IMR-90 (cell line): ENCODE results near the gene CSNK1D. TPM values are rescaled to one million over a fixed set of nuclear protein-coding genes. Genes with fewer than 3 reads are reported as not detected.

Experiments
- FOS ChIP-seq: fragments of 150-350 bp; IDR thresholded peaks from 2 replicates; pipeline ENCODE4 v1.6.1; 2016; ENCODE audit warnings: low read depth, low read length
- MAFK ChIP-seq: IDR thresholded peaks from 2 replicates; pipeline ENCODE4 v1.6.1; 2012; ENCODE audit warnings: low read depth, low read length, improper control_type of control experiment
- NFE2L2 ChIP-seq: fragments of 150-350 bp; IDR thresholded peaks from 2 replicates; pipeline ENCODE4 v1.6.1; 2016; ENCODE audit warnings: low read depth, mild to moderate bottlenecking, low read length
- polyA plus RNA-seq, 3 experiments: library from polyadenylated mRNA; depleted of rRNA; stranded (reverse); fragments of >200 nt; gene quantifications; 2 replicates each; pipeline ENCODE4 v1.2.3, GENCODE V29; 2012; ENCODE audit warnings: low replicate concordance in 1 of 3
- total RNA-seq: library from RNA; depleted of rRNA; stranded (reverse); fragments of >200 nt; gene quantifications from 2 replicates; pipeline ENCODE4 v1.2.3, GENCODE V29; 2012
- TF ChIP-seq, protein P1 (sequence below): fragments of 150-350 bp; IDR thresholded peaks from 2 replicates; pipeline ENCODE4 v1.6.1; 2016; ENCODE audit warnings: low read depth, mild to moderate bottlenecking, low read length, moderate library complexity, borderline replicate concordance

The CSNK1D gene
- total and polyA plus RNA-seq, 2 of the 4 experiments (the other 2 are of a cell fraction): 47.1 to 186 TPM

DNA sequence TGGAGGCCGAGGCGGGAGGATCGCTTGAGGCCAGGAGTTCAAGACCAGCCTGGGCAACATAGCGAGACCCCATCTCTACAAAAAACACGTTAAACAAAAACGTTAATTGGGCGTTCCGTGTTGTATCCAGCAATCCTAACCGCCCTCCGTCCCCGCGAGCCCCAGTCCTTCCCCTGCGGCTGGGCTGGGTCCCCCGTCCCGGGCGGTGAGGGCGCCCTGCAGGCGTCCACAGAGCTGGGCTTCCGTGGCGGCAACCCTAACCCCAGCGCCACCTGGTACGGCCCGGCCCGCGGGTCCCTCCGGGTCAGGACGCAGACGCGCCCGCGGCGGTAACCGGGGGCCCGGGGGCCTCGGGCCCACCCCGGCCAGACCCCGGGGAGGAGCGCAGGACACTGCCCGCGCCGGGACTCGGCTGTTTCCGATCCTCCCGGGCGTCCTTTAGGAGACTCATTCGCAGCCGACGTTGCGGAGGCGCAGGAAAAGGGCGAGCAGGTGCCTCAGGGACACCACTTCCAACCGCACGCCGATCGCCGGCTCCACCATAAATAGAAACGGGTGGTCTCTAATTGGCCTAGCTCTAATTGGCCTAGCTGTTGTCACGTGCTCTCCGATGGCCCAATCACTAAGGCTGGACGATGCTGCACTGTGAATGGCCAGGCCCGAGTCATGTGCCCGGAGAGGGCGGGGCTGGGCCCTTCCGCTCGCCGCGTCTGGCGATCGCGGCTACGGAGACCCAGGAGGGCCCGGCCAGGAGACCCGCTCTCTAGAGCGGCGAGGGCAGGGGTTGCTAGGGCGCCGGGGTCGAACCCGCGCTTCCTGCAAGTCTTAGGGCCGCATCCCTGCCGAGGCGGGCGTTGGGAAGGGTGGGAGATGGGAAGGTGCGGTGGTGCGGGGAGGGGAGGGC is 19.0 kb upstream of the CSNK1D start (continued):
- TF ChIP-seq, protein P1, sequence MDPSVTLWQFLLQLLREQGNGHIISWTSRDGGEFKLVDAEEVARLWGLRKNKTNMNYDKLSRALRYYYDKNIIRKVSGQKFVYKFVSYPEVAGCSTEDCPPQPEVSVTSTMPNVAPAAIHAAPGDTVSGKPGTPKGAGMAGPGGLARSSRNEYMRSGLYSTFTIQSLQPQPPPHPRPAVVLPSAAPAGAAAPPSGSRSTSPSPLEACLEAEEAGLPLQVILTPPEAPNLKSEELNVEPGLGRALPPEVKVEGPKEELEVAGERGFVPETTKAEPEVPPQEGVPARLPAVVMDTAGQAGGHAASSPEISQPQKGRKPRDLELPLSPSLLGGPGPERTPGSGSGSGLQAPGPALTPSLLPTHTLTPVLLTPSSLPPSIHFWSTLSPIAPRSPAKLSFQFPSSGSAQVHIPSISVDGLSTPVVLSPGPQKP: no peak
- TF ChIP-seq MAFK (no peak), NFE2L2 (no peak), FOS (peak; percentile 57; the same call in 1 of the 2 replicates)
